Calu3 (cell line): ENCODE measurements around the gene IL13. TPM values are rescaled to one million over a fixed set of nuclear protein-coding genes. Genes with fewer than 3 reads are reported as not detected.

Experiments
- BruUV-seq: library from RNA; stranded (reverse); fragments of 400-500 nt; replicated peaks from 2 replicates; lab custom pipeline; 2021; lab: Mats Ljungman, UMichigan
- CTCF ChIA-PET: fragments of 300-600 bp; sonication (Branson Sonifier 250); formaldehyde crosslinking; loops from one replicate; lab custom pipeline; 2022; ENCODE audit warnings: antibody characterized with exemption; lab: Charles Lee
- DNase-seq: peaks from one replicate; pipeline ENCODE4 v3.0.0; 2022
- H3K27ac Mint-ChIP-seq: one replicate; pipeline ENCODE4 v1.8.0; 2022; ENCODE audit warnings: mixed read lengths; ENCODE audit not compliant: unreplicated experiment
- H3K27me3 Mint-ChIP-seq: one replicate; pipeline ENCODE4 v1.8.0; 2022; ENCODE audit warnings: mixed read lengths; ENCODE audit not compliant: unreplicated experiment
- H3K36me3 Mint-ChIP-seq: one replicate; pipeline ENCODE4 v1.8.0; 2022; ENCODE audit warnings: mild to moderate bottlenecking, moderate library complexity, mixed read lengths; ENCODE audit not compliant: insufficient read depth, unreplicated experiment
- H3K4me1 Mint-ChIP-seq: one replicate; pipeline ENCODE4 v1.8.0; 2022; ENCODE audit warnings: mild to moderate bottlenecking, low read depth, mixed read lengths; ENCODE audit not compliant: unreplicated experiment
- H3K4me3 Mint-ChIP-seq: one replicate; pipeline ENCODE4 v1.8.0; 2022; ENCODE audit warnings: mild to moderate bottlenecking, low read depth, moderate library complexity, mixed read lengths; ENCODE audit not compliant: unreplicated experiment
- H3K9me3 Mint-ChIP-seq: one replicate; pipeline ENCODE4 v1.8.0; 2022; ENCODE audit warnings: low read depth, mixed read lengths; ENCODE audit not compliant: unreplicated experiment
- intact Hi-C: fragments of 100-400 bp; cut with micrococcal nuclease; formaldehyde crosslinking; loops from one replicate; pipeline ENCODE4 v1.10.0; 2022; ENCODE audit not compliant: unreplicated experiment
- total RNA-seq: library from RNA; stranded (reverse); gene quantifications from 2 replicates; pipeline ENCODE4 v1.2.3, GENCODE V29; 2022
- TF ChIP-seq, protein P1 (sequence below): fragments of 200-600 bp; IDR thresholded peaks from one replicate; pipeline ENCODE4 v1.8.0; 2022; ENCODE audit warnings: antibody characterized with exemption; ENCODE audit not compliant: unreplicated experiment

IL13 gene
- total RNA-seq, 1 experiment from 2014 or later: not detected

DNA sequence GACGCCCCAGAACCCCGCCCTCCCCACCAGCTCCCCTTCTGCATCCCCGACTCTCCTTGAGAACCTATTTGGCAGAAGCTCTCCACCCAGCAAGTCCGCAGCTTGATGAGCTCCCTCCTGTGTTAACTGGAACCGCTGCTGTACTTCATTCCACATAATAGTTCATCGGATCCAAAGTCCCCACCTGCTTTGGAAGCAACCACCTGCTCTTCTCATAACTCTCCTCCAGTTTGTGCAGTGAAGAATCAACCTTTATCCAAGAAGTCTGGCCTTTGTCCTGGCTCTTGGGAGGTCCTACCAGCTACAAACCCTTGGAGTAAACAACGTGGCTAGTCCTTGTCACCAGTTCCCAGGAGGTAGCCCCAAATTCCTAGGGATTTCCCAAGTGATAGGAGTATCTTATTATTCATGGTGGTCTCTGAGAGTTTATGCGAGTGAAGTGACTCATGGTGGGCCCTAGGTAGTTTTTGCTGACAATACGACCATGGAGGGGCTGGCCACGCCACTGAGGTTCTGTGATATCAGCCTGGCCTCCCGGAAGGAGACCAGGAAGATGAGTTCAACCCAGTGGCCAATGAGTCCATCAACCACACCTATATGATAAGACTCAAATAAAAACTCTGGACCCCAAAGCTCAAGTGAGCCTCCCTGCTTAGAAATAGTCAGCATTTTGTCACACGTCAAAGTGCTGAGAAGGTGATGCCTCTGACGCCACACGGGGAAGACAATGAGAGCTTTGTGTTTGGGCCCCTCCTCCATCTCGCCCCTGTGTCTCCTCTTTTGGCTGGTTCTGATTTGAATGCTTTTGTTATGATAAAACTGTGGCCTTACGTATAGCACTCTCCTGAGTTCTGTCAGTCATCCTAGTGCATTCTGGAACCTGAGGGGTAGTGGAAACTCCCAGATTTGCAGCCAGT is 12.3 kb downstream of the IL13 start:
- Mint-ChIP-seq H3K27ac (no peak overlapping the region), H3K36me3 (no peaks in the 10 kb centered on the region), H3K27me3 (no peaks in the 10 kb centered on the region), H3K4me3 (no peak overlapping the region), H3K4me1 (peaks cover 18% of the 10 kb centered on the region), H3K9me3 (no peaks in the 10 kb centered on the region)
- intact Hi-C loops: no loop called here
- no TSS peak for BruUV-seq
- no peak for DNase-seq
- CTCF ChIA-PET: interaction anchor here (0.6 kb wide), 1 partner anchor 102 kb away, joined by 3 read pairs; no protein-coding TSS in a partner anchor
- TF ChIP-seq, protein P1, sequence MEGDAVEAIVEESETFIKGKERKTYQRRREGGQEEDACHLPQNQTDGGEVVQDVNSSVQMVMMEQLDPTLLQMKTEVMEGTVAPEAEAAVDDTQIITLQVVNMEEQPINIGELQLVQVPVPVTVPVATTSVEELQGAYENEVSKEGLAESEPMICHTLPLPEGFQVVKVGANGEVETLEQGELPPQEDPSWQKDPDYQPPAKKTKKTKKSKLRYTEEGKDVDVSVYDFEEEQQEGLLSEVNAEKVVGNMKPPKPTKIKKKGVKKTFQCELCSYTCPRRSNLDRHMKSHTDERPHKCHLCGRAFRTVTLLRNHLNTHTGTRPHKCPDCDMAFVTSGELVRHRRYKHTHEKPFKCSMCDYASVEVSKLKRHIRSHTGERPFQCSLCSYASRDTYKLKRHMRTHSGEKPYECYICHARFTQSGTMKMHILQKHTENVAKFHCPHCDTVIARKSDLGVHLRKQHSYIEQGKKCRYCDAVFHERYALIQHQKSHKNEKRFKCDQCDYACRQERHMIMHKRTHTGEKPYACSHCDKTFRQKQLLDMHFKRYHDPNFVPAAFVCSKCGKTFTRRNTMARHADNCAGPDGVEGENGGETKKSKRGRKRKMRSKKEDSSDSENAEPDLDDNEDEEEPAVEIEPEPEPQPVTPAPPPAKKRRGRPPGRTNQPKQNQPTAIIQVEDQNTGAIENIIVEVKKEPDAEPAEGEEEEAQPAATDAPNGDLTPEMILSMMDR: no peak

DNA sequence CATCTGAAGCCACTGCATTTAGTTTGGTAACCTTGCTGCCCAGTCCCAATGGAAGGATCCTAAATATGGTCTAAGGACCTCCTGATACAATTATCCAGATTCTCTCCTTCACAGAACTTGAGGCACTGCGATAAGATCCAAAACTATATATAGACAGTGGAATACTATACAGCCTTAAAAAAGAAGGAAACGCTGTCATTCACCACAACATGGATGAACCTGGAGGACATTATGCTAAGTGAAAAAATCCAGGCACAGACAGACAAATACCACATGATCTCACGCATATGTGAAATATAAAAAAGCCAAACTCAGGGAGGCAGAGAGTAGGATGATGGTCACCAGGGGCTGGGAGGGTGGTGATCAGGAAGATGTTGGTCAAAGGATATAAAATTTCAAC is 13.0 kb downstream of the IL13 start:
- Mint-ChIP-seq H3K36me3 (no peaks in the 10 kb centered on the region), H3K4me3 (no peak overlapping the region), H3K4me1 (peaks cover 26% of the 10 kb centered on the region), H3K27me3 (no peaks in the 10 kb centered on the region), H3K9me3 (no peaks in the 10 kb centered on the region), H3K27ac (no peak overlapping the region)
- BruUV-seq: no TSS peak
- DNase-seq: no peak
- intact Hi-C loops: no loop called here
- TF ChIP-seq, protein P1: no peak
- CTCF ChIA-PET: no interaction called here

DNA sequence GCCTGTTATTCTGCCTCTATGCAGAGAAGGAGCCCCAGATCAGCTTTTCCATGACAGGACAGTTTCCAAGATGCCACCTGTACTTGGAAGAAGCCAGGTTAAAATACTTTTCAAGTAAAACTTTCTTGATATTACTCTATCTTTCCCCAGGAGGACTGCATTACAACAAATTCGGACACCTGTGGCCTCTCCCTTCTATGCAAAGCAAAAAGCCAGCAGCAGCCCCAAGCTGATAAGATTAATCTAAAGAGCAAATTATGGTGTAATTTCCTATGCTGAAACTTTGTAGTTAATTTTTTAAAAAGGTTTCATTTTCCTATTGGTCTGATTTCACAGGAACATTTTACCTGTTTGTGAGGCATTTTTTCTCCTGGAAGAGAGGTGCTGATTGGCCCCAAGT is 15.5 kb downstream of the IL13 start:
- no TSS peak for BruUV-seq
- peaks cover 45% of the 10 kb centered on the region for H3K4me1 Mint-ChIP-seq
- TF ChIP-seq, protein P1: no peak
- no peaks in the 10 kb centered on the region for H3K9me3 Mint-ChIP-seq
- no peak overlapping the region for H3K27ac Mint-ChIP-seq
- CTCF ChIA-PET: no interaction called here
- no peak for DNase-seq
- H3K4me3 Mint-ChIP-seq: no peak overlapping the region
- no peaks in the 10 kb centered on the region for H3K27me3 Mint-ChIP-seq
- intact Hi-C loops: no loop called here
- H3K36me3 Mint-ChIP-seq: no peaks in the 10 kb centered on the region

DNA sequence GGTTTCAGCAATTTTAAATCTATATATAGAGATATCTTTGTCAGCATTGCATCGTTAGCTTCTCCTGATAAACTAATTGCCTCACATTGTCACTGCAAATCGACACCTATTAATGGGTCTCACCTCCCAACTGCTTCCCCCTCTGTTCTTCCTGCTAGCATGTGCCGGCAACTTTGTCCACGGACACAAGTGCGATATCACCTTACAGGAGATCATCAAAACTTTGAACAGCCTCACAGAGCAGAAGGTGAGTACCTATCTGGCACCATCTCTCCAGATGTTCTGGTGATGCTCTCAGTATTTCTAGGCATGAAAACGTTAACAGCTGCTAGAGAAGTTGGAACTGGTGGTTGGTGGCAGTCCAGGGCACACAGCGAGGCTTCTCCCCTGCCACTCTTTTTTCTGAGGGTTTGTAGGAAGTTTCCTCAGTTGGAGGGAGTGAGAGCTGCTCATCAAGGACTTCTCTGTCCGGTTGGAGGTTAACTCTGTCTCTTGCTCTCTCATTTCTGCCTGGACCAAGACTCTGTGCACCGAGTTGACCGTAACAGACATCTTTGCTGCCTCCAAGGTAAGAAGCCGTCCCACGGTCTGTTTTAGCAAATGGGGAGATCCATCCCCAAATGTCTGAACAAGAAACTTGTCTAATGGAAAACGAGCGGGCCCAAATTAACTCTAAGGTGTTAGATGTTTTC is 16.1 kb downstream of the IL13 start, which contains the start of gene IL4:
TSS of gene IL4 (plus strand) at position 51 of the 692 bp plus-strand sequence. CDS start at position 113, 62 bp downstream.
- TF ChIP-seq, protein P1: no peak
- peak within 1 kb of the TSS; percentile 71 for H3K4me3 Mint-ChIP-seq
- BruUV-seq: no TSS peak
- intact Hi-C loops: no loop called here
- peaks cover 45% of the 10 kb centered on the region for H3K4me1 Mint-ChIP-seq
- H3K36me3 Mint-ChIP-seq: no peaks in the 10 kb centered on the region
- no peaks in the 10 kb centered on the region for H3K9me3 Mint-ChIP-seq
- DNase-seq: no peak
- H3K27me3 Mint-ChIP-seq: no peaks in the 10 kb centered on the region
- CTCF ChIA-PET: interaction anchor here (0.7 to 1.1 kb wide), 3 partner anchors 10 to 43 kb away, joined by 3 read pairs; no protein-coding TSS in a partner anchor
- H3K27ac Mint-ChIP-seq: peak within 1 kb of the TSS; percentile 86
